Cerebellar nuclear complex (tissue), 1 donor: ENCODE measurements around the gene RHBG.

Experiments used
- DNase-seq, 2 experiments: peaks; one replicate each; lab custom pipeline; 2025; lab: John Stamatoyannopoulos, UW

The RHBG gene

DNA sequence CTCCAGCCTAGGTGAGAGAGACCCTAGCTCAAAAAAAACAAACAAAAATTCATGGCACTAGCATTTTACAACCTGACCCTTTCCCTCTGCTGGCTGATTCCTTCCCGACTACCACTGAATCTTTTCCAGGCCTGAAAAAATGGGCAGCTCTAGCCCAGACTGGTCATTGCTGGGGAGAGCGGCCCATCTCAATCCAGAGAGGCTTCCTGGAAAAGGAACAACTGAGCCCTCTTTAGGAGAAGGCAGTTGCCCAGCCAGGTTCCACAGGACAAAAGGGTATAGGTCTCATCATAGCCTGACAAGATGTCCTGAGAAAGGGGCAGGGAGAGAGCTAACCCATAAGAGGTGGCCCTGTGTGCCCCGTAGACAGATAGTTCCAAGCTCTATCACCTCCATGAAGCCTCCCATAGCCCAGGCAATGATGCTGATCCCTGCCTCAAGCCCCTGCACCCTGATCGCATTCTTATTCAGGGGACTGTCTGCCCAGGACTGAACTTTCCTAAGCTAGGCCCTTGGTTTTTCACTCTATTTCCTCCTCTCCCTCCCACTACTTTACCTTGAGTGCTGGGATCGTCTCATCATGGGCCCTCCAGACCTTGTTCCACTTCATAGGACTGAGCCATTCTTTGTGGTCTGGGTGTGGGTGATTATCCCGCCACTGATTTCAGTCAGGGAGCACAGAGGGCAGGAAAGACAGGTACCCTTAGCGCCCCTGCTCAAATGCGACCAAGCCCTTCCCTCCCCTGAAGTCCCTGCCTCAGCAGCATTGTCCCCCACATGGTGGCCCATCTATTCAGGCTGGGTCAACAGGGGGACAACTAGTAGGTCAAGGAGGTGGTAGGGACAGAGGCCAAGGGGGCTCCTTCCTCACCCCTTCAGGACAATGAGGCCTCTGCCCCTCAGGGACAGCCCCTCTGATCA is 18.2 kb downstream of the RHBG start:
- DNase-seq, result no peak

DNA sequence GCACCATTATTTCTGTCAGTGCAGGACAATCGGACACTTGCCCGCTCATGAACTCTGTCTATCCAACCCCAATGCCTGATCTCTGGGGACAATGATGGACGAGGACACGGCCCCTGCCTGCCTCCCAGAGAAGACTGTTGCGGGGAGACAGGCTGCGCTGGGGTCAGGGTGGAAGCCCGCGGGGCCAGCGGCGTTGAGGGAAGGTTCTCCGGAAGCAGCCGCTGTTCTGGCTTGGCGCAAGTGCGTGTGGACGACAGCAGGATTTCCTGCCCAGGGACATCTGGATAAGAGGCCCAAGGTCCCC is 18.8 kb downstream of the RHBG start:
- no peak for DNase-seq

DNA sequence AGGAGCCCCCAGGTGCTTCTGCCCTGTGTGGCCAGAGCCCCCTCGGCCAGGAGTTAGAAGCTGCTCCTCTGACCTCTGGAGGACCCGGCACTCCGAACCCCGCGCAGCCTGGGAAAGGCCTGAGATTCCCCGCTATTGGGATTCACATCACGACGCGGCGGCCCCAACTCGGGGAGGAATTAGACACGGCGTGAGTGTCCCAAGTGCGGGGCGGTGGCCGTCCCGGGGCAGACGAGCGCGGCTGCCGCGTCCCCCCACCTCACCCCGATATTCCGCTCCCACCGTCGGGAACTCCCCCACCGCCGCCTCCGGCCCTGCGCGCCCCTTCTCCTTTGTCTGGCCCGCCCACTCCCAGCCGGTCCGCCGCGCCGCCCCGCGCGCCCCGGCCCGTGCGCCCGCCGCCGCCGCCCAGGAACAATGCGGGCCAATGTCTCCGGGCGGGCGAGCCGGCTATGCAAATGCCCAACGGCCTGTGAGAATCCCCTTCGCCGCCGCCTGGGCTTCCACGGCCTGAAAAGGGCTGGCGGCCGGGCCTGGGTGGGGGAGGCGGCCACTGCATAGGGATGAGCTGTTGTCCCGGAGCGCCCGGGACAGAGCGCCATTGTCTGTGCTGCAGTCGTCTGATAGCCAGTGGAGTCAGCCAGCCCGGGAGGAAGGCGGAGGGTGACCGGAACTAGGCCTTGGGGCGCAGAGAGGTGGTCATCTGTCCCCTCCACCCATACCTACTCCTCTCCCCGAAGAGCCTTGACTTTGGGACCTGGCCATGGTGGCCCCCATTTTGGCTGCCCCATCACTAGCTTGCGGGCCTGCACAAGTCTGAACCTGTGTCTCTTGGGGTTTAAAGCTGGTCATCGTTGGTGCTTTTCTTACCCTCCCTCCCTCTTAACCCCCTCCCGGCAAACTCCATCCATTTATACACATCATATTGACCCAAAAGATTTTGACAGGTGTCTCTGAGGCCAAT is 19.4 kb downstream of the RHBG start:
- DNase-seq, result no peak

DNA sequence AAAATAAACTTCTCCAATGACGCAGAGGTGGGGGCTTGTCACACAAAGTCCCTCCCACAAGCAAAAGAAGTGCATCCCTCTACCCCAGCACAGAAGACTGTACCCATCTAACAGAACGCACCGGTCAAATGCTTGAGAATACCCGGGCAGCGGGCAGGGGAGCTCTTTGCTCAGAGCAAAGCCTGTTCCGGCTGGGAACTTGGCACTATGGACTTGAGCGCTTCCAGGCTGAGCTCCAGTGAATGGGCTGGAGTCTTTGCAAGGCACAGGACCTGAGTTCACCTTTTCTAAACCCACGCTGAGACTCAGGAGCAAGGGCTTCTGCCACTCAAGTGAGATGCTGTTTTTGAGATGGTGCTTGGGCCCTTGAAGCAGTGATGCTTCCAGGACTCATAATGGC is 20.3 kb downstream of the RHBG start:
- DNase-seq, result no peak

DNA sequence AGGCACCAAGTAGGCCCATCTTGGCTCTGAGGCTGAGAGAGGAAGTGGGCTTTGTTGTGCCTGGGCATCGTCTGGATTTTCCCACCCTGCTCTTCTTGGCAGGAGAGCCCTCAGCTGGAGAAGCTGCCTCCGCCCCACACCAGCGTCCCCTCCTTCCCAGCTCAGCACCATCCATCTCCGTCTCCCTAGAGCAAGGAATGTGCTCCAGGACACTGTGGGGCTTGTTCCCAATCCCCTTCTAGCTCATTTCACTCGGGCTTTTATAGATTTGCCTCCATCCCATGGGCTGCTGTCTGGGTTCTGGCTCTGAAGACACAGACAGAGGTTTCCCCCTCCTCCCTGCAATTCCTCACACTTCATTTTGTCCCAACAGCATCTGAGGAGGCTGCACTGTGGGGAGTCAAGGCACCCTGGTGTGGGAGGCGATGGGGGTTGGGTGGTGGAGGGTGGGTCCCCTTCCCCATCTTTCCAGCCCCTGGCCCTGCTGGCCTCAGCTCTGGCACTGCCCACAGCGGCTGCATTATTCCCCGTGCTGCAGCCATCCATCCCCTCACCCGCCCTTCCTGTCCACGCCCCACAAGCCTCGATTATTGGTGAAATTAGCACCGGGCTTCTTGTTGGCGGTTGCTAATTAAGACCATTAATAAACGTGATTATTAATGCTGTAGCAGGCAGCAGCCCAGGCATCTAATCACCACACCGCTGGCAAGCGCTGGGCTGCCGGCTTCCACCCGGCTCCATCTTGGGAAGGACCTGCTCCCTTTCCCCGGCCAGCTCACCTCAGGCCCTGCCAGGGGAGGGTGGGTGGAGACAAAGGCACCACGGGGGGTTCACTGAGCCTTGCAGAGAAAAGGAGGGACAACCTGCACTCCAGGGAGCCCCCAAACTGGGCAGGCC is 21.7 kb downstream of the RHBG start:
- no peak for DNase-seq

DNA sequence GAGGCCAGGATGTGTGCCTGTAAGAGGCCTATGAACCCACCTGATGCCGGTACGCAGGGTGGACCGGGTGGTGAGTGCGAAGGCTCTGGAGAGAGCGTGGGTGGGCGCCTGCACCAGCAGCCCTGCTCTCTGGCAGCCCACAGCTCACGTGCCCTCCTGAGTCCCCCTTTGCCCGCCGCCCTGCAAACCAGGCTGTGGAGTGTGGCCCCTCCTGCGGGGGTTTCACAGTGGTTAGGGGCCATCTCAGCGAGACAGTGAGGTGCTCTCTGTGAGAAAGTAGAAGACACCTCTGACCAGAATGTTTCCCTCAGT is 22.3 kb downstream of the RHBG start:
- no peak for DNase-seq

DNA sequence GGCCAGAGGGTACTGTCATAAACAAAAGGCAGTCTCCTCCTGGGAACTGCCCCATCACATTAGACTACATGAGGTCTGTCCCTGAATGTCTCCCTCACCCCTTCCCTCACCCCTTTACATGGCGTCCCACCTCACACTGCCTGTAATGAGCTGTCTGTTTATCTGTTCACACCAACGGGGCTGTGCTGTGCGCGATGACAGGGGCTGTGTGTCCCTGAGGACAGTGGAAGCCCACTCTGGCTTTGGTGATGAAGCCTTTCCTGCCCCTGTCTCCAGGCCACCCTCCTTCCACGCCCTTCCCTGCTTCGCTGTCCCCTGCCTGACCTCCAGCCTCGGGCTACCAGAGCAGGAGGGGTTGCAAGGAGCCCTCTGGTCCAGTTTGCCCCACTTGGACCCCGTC is 22.7 kb downstream of the RHBG start:
- no peak for DNase-seq

DNA sequence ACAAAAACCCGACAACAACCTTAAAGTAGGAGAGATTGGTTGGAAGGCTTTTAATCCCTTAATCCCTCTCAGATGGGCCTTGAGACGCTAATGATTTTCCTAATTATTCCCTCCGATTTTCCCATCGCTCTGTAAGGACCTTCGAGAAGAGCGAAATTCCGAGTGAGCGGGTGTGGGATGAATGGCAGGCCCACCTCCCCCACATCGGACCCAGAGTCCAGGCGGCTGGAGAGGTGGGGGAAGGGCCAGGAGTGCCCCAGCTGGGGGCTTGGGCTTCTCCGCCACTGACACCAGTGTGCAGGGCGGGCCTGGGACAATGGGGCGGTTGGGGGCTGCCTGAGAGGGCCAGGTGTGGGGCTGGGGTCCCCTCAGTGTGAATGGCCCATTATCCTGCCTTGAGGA is 23.4 kb downstream of the RHBG start:
- DNase-seq, result no peak

DNA sequence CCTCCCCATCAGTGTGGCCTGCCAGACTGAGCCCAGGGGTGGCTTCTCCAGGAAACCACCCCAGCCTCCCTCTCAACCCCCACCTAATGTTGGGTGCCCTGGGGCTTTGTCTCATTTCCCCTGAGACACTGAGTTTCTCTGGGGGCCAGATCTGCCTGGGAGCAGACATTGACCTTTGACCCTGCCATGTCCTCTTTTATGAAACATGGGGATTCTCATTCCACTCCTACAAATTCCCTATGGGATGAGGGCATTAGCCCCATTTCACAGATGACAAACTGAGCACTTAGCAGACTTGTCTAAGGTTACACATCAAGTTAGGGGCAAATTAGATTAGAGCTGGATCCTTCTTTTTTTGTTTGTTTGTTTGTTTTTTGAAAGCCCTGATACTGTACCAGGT is 24.1 kb downstream of the RHBG start:
- no peak for DNase-seq

DNA sequence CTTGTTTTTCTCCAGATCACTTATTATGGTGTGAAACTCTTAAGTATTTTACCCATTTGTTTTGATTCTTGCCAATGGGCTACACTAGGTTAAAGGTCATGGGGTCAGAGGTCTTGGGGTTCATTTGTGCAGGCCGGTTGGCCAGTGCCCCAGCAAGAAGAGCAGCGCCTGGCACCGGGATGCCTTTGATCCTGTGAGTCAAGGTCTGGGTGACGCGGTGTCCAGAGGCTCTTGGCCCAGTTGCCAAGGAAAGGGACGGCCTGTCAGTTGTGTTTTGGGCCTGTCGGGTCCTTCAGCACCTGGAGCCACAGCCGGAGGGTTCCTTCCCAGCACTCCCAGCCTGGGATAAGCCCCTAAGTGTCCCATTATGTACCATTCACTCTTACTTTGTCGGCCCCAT is 25.1 kb downstream of the RHBG start:
- no peak for DNase-seq

DNA sequence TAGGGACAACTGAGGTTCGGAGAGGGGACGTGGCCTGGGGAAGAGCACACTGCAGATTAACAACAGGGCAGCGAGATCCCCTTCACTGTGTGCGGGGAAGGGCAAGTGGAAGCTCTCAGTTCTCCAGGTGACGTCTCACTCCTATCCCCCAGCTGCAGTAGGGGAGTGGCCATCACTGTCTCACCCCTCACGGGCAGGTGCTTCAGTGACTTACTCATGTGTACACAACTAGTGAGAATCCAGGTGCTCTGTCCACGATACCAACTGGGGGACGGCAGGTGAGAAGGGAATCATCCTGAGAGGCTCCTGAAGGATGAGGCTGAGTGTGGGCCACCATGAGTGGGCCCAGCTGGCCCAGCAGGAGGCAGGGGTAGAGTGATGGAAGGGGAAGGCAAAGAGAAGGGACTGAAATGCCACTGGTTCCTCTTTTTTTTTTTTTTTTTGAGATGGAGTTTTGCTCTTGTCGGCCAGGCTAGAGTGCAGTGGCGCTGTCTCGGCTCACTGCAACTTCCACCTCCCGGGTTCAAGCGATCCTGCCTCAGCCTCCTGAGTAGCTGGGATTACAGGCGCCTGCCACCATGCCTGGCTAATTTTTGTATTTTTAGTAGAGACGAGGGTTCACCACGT is 25.9 kb downstream of the RHBG start:
- no peak for DNase-seq

DNA sequence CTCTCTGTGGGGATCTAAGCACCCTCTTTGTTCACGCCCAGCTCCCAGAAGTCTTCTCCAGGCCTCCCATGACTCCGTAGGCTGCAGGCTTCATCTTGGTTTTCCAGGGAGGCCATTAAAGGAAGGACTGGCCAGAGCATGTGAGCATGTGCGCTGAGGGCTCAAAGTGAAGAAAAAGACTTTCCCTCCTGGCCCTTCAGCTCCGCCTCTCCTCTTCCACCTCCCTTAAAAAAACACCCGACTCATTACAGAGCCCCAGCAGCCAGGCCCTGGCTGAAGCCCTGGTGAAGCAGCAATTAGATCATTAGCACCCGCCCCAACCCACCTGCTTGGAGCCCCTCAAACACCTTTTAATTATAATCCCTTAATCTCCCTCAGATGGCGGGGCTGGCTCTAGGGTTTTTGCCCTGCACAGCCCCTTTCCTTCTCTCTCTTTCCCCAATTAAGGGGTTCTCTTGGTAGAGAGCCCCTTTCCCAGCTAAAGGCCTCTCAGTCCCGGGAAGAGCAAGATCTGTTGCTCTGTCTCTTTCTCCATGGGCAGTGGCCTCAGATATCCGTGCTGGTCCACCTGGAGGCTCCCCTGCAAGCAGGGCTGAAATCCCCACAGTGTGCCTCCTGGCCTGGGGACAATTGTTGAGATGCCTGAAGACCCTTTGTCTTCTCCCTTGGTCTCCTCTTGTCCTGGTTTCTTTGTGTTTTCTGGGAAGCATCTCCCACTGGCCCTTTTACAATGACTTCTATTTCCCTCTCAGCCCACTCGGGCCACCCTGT is 30.5 kb downstream of the RHBG start:
- DNase-seq, result no peak

DNA sequence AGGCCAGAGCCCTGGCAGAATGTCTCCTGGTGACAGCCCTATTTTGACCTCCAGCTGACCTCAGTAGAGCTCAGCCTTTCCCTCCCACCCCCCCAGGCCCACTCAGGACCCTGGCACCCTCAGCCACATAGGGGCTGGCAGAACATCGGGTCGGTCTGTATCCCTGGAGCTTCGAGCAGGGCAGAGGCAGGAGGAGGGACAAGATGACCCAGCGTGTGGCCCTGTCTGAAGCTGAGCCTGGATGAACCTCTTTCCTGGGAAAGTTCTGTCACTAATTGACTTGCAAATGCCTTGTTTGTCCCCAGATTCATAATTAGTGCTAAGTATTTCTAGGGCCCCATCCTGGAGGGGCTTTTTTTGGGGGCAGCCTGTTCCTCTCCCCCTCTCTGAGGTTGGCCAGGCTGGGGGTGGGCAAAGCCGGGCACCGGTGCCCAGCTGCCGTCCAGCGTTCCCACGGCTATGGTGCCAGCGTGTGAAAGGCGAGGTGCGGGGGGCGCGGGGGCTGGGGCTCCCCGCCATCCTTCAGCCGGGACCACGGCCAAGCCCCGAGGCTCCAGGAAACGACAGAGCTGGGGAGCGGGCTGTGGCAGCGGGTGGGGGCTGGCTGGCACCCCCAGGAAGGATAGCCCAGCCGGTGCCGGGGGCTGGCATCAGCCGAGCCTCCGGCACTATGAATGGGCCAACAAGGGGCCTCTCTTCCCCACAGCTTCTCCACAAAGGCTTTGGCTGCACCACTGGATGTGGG is 31.4 kb downstream of the RHBG start:
- DNase-seq, result no peak

DNA sequence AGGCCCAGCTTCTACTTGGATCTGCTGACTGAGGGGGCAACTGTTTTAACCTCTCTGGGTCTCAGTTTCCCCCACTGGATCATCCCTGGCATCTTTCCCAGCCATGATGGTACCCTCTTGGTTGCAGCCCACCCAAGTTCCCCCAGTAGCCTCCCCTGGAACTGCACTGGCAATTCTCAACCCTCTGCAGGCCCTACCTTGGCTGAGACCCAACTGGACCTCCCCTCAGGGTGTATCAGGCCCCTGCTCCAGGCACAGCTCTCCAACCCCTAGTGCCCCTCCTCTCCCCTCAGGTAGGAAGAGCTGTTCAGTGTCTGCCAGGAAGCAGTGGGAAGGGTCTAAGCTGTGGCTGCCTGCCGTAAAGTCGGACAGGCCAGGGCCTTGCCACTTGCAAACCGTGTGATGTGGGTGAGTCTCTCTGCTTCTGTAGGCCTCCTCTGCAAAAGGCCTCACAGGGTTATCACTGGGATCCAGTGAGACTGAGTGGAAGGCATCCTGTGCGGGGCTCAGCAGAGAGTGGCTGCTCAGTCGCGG is 32.1 kb downstream of the RHBG start:
- DNase-seq, result no peak

DNA sequence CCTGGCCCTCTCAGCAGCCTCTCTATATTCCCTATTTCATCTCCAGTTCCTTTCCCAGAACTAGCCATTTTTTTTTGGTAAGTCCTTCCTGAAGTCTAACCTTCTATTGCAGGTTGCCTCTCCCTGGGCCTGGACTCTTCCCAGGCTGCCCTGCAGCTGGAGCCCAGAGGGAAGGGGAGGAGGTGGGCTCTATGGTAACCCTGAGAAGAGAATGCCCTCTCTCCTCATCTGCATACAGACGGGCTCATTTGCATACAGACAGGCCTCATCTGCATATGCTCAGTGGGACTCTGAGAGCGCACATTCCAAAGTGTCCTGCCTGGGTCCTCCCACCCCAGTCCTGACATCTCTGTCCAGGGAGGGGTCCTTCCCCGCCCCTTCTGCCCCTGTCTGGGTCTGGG is 32.7 kb downstream of the RHBG start:
- DNase-seq, result no peak

DNA sequence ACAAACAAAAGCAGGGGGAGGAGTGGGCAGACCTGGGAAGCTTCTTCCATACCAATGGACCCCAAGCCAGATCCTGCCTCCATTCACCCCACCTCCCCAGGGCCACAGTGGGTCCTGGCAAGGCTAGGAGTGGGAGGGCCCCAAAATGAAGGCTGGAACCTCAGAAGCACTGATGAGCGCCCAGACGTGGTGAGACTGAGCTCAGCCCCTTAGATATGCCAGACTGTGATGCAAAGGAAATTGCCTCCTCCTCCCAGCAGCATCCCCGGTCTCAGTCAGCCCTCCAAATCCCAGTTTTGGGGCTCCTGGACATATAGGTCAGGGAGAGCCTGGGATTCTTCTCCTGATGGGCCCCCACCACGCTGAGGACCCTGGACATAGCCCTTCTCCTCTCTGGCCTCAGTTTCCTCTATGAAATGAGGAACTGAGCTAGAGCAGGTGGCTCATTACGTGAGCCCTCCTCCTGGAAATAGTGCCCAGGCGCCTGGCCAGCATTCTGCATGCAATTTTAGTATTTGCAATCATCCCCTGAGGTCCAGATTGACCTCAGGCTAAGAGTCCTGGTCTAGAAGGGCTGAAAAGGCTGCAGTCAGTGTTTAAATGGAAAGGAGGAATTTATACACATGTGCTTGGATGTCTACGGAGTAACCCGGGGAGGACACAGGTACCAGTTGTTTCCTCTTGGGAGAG is 33.5 kb downstream of the RHBG start:
- DNase-seq, result no peak

DNA sequence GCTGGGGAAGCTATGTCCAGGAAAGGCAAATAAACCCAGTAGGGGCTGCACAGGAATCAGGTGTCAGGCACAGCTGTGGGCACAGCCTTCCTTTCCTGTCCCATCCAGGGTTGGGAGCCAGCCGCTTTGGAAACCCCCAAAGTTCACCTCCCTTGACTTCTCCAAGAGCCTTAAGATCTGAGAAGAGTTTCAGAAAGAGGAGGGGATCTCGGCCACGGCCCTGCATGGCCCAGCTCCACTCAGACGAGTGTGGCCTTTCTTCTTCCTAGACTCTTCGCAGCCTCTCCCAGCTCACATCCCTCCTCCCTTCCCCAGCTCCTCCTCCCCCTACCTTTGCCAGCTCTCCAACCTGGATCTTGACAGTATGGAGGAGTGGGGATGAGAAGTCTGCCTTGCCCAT is 36.7 kb downstream of the RHBG start:
- no peak for DNase-seq

DNA sequence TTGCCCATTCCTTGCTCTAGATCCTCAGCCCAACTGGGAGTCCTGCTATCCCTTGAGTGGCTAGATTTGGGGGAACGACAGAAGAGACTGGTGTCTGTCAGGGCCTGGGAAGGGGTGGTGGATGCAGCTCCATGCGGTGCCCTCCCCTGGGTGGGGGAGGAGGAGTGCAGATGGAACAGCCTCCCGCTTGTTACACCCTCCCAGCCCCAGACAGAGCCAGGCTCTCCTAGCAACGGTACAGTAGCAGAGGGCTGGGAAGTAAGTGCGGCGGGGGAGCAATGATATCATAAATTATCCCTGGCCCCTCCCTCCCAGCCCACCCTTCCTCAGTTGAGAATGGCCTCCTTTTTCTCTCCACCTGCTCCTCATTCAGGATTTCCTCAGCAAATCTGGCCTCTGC is 37.2 kb downstream of the RHBG start:
- no peak for DNase-seq

DNA sequence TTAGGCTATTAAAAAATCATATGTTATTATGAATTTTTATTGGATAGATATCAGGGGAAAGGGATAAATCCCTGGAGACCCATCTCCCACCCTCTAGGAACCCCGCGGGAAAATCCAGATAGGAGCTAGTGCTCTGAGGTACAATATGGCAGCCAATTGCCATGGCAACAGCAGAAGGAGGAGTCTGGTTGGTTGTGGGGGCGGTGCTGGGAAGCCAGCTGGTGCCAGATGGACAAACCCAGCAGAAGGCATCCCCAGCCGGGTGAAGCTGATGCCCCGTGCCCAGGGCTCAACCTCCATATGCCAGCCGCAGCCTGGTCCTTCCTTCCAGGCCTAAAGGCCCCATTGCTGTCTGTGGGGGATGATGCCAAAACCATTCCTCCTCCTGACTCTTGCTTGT is 38.3 kb downstream of the RHBG start:
- peak; percentile 80 to 93 for DNase-seq
